ENCODE data around the gene PDP2.

PDP2 gene

GRCh38 chr16:66880288-66881013 lies at the start of gene PDP2:
TSS of gene PDP2 (plus strand) at chr16:66880515. CDS start at chr16:66884285, 3,770 bp downstream.
- DNase-seq (ENCODE audit: low spot score) = peak; percentile 96

GRCh38 chr16:66832190-66832589 lies 48.1 kb upstream of the PDP2 start:
- DNase-seq (ENCODE audit: low spot score) = no peak

GRCh38 chr16:66832661-66833305 lies 47.5 kb upstream of the PDP2 start:
- no peak for DNase-seq (ENCODE audit: low spot score)

GRCh38 chr16:66834746-66835145 lies 45.6 kb upstream of the PDP2 start:
- no peak for DNase-seq (ENCODE audit: low spot score)

GRCh38 chr16:66840883-66841282 lies 39.4 kb upstream of the PDP2 start:
- no peak for DNase-seq (ENCODE audit: low spot score)

- no peak for DNase-seq (ENCODE audit: low spot score)
These were observed 38.9 kb upstream of the PDP2 start for GRCh38 chr16:66841366-66841765.

GRCh38 chr16:66842765-66843164 lies 37.5 kb upstream of the PDP2 start:
- DNase-seq (ENCODE audit: low spot score) = no peak

GRCh38 chr16:66843191-66843590 lies 37.1 kb upstream of the PDP2 start:
- DNase-seq (ENCODE audit: low spot score) = no peak

- DNase-seq (ENCODE audit: low spot score) = no peak
These were observed 36.3 kb upstream of the PDP2 start for GRCh38 chr16:66844009-66844341.

GRCh38 chr16:66844342-66845079 lies 35.8 kb upstream of the PDP2 start, which contains the start of gene CA7:
TSS of gene CA7 (plus strand) at chr16:66844414. CDS start at chr16:66844488, 74 bp downstream.
- DNase-seq (ENCODE audit: low spot score) = peak; percentile 59

- DNase-seq (ENCODE audit: low spot score) = no peak
These were observed 35.3 kb upstream of the PDP2 start for GRCh38 chr16:66845080-66845410.

GRCh38 chr16:66845791-66846221 lies 34.5 kb upstream of the PDP2 start:
- no peak for DNase-seq (ENCODE audit: low spot score)

- no peak for DNase-seq (ENCODE audit: low spot score)
These were observed 34.0 kb upstream of the PDP2 start for GRCh38 chr16:66846266-66846665.

- no peak for DNase-seq (ENCODE audit: low spot score)
These were observed 33.5 kb upstream of the PDP2 start for GRCh38 chr16:66846831-66847230.

GRCh38 chr16:66847533-66848067 lies 32.7 kb upstream of the PDP2 start:
- DNase-seq (ENCODE audit: low spot score) = no peak

- no peak for DNase-seq (ENCODE audit: low spot score)
These were observed 32.1 kb upstream of the PDP2 start for GRCh38 chr16:66848172-66848571.

- no peak for DNase-seq (ENCODE audit: low spot score)
These were observed 31.3 kb upstream of the PDP2 start for GRCh38 chr16:66849021-66849420.

- DNase-seq (ENCODE audit: low spot score) = no peak
These were observed 30.8 kb upstream of the PDP2 start for GRCh38 chr16:66849549-66849948.

- no peak for DNase-seq (ENCODE audit: low spot score)
These were observed 30.1 kb upstream of the PDP2 start for GRCh38 chr16:66850115-66850815.

- DNase-seq (ENCODE audit: low spot score) = no peak
These were observed 28.9 kb upstream of the PDP2 start for GRCh38 chr16:66851166-66851964.

All from ecto neural progenitor cell (in vitro differentiated cells).